ENCODE data around the gene UBE2Q2.

Gene UBE2Q2

DNA sequence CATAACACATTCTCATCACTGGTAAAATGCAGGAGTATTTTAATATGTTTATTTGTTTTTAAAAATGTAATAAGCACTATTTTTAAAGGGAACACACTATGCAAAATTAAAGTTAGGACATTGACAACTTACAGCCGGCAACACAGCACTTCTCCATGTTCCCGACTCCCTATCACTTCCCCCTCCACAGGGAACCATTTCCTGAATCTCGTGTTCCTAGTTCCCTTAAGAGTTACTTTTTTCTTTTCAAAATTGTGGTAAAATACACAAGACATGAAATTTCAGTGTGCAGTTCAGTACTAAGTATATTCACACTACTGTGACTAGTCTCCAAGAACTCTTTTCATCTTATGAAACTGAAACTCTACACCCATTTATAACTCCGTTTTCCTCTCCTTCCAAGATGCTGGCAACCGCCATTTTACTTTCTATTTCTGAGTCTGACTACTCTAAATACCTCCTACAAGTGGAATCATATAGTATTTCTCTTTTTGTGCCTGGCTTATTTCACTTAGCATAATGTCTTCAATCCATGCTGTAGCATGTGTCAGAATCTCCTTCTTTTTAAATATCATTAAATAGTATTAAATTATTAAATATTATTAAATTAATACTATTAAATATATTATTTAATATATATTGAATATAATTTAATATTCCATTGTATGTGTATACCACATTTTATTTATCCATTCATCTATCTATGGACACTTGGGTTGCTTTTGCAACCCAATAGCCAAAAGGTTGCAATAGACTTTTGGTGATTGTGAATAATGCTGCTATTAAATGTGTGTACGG is 25.9 kb upstream of the UBE2Q2 start:
- ChIA-PET CTCF (interaction anchor here (2.0 kb wide), 1 partner anchor 15 kb away, joined by 12 read pairs; no protein-coding TSS in a partner anchor), POLR2A (no interaction called here)
- no peak for DNase-seq (ENCODE audit: extremely low spot score)
- TF ChIP-seq, protein P1, sequence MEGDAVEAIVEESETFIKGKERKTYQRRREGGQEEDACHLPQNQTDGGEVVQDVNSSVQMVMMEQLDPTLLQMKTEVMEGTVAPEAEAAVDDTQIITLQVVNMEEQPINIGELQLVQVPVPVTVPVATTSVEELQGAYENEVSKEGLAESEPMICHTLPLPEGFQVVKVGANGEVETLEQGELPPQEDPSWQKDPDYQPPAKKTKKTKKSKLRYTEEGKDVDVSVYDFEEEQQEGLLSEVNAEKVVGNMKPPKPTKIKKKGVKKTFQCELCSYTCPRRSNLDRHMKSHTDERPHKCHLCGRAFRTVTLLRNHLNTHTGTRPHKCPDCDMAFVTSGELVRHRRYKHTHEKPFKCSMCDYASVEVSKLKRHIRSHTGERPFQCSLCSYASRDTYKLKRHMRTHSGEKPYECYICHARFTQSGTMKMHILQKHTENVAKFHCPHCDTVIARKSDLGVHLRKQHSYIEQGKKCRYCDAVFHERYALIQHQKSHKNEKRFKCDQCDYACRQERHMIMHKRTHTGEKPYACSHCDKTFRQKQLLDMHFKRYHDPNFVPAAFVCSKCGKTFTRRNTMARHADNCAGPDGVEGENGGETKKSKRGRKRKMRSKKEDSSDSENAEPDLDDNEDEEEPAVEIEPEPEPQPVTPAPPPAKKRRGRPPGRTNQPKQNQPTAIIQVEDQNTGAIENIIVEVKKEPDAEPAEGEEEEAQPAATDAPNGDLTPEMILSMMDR (IDR thresholded peaks at IDR 0.05; ENCODE audit: control extremely low read depth, extremely low read depth, low read depth, missing control alignments), result no peak

- ChIA-PET CTCF (interaction anchor here (2.4 to 5.0 kb wide), 2 partner anchors 12 to 19 kb away, joined by 6 to 26 read pairs; no protein-coding TSS in a partner anchor), POLR2A (no interaction called here)
- TF ChIP-seq, protein P1 (IDR thresholded peaks at IDR 0.05; ENCODE audit: control extremely low read depth, extremely low read depth, low read depth, missing control alignments), result no peak
- no peak for DNase-seq (ENCODE audit: extremely low spot score)
These were observed 23.0 kb upstream of the UBE2Q2 start for GRCh38 chr15:75820206-75820605.

DNA sequence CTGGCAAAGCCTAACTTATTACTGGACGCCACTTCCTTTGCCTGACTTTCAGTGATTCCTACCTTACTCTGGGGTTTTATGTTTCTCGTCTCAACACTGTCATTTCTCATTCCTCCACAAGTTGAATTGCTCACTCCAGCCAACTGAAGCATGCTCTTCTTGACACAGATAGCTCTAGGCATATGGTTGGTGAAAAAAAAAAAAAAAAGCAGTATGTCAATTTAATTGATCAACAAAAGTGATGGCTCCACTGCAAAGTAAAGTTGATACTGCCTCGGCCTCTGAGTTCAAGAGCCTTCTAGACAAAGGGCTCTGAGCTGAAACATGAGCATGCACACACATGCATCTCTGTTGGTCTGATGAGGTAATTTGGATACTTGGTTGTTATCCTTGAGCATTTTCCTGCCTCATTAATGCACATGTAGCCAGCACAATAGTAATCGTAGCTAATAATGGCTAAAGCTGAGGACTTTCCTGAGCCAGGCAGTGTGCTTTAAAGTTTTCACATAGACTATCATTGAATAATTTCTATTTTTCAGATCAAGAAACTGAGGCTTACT is 21.4 kb upstream of the UBE2Q2 start:
- no peak for DNase-seq (ENCODE audit: extremely low spot score)
- POLR2A ChIA-PET, result no interaction called here
- TF ChIP-seq, protein P1 (IDR thresholded peaks at IDR 0.05; ENCODE audit: control extremely low read depth, extremely low read depth, low read depth, missing control alignments), result no peak
- CTCF ChIA-PET, result interaction anchor here (1.0 to 5.0 kb wide), 6 partner anchors 10 to 20 kb away, joined by 3 to 26 read pairs (median 6); partner anchors contain the start of gene UBE2Q2

DNA sequence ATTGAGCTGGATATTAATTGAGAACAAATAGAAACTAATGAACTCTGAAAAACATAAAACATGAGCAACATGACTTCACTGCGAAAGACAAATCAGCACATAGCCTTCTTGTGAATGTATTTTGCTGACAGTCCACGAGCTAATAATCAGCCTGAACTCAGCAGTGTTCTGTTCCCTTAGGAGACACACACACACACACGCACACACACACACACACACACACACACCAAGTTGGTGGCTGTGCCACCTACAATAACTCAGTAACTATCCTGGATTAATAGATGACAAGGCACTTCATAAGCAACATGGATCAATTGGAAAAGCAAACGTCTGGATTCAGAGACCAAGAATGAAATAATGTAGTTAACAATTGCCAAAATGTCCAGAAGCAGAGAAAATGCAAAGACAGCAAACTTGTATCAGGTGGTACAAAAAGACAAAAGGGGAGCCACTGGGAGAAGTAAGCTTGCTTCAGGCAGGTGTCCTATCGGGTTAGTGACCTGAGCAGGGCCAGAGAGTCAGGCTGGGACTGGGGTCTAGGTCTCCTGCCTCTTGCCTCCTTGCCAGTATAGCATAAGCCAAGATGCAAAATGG is 20.5 kb upstream of the UBE2Q2 start:
- TF ChIP-seq, protein P1 (IDR thresholded peaks at IDR 0.05; ENCODE audit: control extremely low read depth, extremely low read depth, low read depth, missing control alignments), result no peak
- no peak for DNase-seq (ENCODE audit: extremely low spot score)
- POLR2A ChIA-PET, result no interaction called here
- CTCF ChIA-PET, result interaction anchor here (2.4 to 5.0 kb wide), 3 partner anchors 9 to 21 kb away, joined by 6 to 26 read pairs (median 13); partner anchors contain the start of gene UBE2Q2

GRCh38 chr15:75823860-75824613 is 19.2 kb upstream of the UBE2Q2 start:
- ChIA-PET POLR2A (no interaction called here), CTCF (interaction anchor here (1.0 to 5.0 kb wide), 3 partner anchors 10 to 22 kb away, joined by 3 to 26 read pairs (median 13); partner anchors contain the start of gene UBE2Q2)
- DNase-seq (ENCODE audit: extremely low spot score), result no peak
- TF ChIP-seq, protein P1 (IDR thresholded peaks at IDR 0.05; ENCODE audit: control extremely low read depth, extremely low read depth, low read depth, missing control alignments), result no peak

GRCh38 chr15:75827691-75828090 is 15.6 kb upstream of the UBE2Q2 start:
- DNase-seq (ENCODE audit: extremely low spot score), result no peak
- POLR2A ChIA-PET, result no interaction called here
- TF ChIP-seq, protein P1 (IDR thresholded peaks at IDR 0.05; ENCODE audit: control extremely low read depth, extremely low read depth, low read depth, missing control alignments), result no peak
- CTCF ChIA-PET, result interaction anchor here (0.8 to 2.1 kb wide), 4 partner anchors 13 to 26 kb away, joined by 3 to 6 read pairs (median 4); no protein-coding TSS in a partner anchor
